K562 (cell line): ENCODE data around the gene BCAS1. TPM values are rescaled to one million over a fixed set of nuclear protein-coding genes. Genes with fewer than 3 reads are reported as not detected.

Experiments used
- ATF7 ChIP-seq: fragments of 450-650 bp; IDR thresholded peaks from 2 replicates; pipeline ENCODE4 v1.7.1; 2014; ENCODE audit warnings: mild to moderate bottlenecking, moderate library complexity
- BACH1 ChIP-seq: fragments of 200-800 bp; sonication (Bioruptor generic); IDR thresholded peaks from 2 replicates; pipeline ENCODE4 v1.6.1; 2016; ENCODE audit warnings: missing genetic modification characterization, missing compliant biosample characterization
- FOXA1 ChIP-seq: fragments of 450-650 bp; IDR thresholded peaks from 2 replicates; pipeline ENCODE4 v1.6.1; 2016; ENCODE audit warnings: mild to moderate bottlenecking, borderline replicate concordance
- NFE2 ChIP-seq: IDR thresholded peaks from 2 replicates; pipeline ENCODE4 v1.6.1; 2014; ENCODE audit warnings: antibody characterized with exemption, low read depth
- RBFOX2 ChIP-seq: fragments of 200-400 bp; formaldehyde crosslinking; IDR thresholded peaks from 2 replicates; pipeline ENCODE4 v1.6.1; 2017; ENCODE audit warnings: low read depth, mild to moderate bottlenecking, low read length, moderate library complexity
- RFX1 ChIP-seq: fragments of 450-650 bp; IDR thresholded peaks from 2 replicates; pipeline ENCODE4 v1.6.1; 2016; ENCODE audit warnings: mild to moderate bottlenecking, moderate library complexity
- RFX7 ChIP-seq: fragments of 250-450 bp; sonication (Bioruptor Pico); IDR thresholded peaks from 2 replicates; pipeline ENCODE4 v1.5.1; 2021; ENCODE audit warnings: mild to moderate bottlenecking
- SLC30A9 ChIP-seq: fragments of 250-450 bp; sonication (Bioruptor Pico); IDR thresholded peaks from 2 replicates; pipeline ENCODE4 v1.8.0; 2022; ENCODE audit warnings: mild to moderate bottlenecking, moderate library complexity
- SMAD2 ChIP-seq: fragments of 150-350 bp; IDR thresholded peaks from 2 replicates; pipeline ENCODE4 v1.6.1; 2014; ENCODE audit warnings: low read depth, mild to moderate bottlenecking, low read length
- SMARCA5 ChIP-seq: fragments of 450-650 bp; IDR thresholded peaks from 2 replicates; pipeline ENCODE4 v1.6.1; 2016
- SNIP1 ChIP-seq: fragments of 450-650 bp; IDR thresholded peaks from 2 replicates; pipeline ENCODE4 v1.7.1; 2017; ENCODE audit warnings: low read depth, mild to moderate bottlenecking
- SP1 ChIP-seq: sonication (generic); formaldehyde crosslinking; IDR thresholded peaks from 2 replicates; pipeline ENCODE4 v1.8.1; 2022; ENCODE audit warnings: mild to moderate bottlenecking, missing genetic modification reagents
- STAT5B ChIP-seq: fragments of 250-450 bp; sonication (Bioruptor Pico); IDR thresholded peaks from 2 replicates; pipeline ENCODE4 v1.8.0; 2021; ENCODE audit warnings: mild to moderate bottlenecking, inconsistent platforms
- ZBTB17 ChIP-seq: fragments of 450-650 bp; formaldehyde crosslinking; IDR thresholded peaks from 2 replicates; pipeline ENCODE4 v1.4.0; 2020; ENCODE audit warnings: mild to moderate bottlenecking
- ZFP36 ChIP-seq: fragments of 150-350 bp; IDR thresholded peaks from 2 replicates; pipeline ENCODE4 v1.6.1; 2018; ENCODE audit warnings: low read length, low read depth; ENCODE audit not compliant: partially characterized antibody
- ZNF408 ChIP-seq: fragments of 250-450 bp; sonication (Bioruptor Pico); IDR thresholded peaks from 2 replicates; pipeline ENCODE4 v1.4.0; 2020; ENCODE audit warnings: low read depth, mild to moderate bottlenecking, moderate library complexity
- ZNF79 ChIP-seq: fragments of 250-450 bp; sonication (Bioruptor Pico); IDR thresholded peaks from 2 replicates; pipeline ENCODE4 v1.4.0; 2020; ENCODE audit warnings: low read depth, mild to moderate bottlenecking, moderate library complexity
- polyA plus RNA-seq, 8 experiments: library from polyadenylated mRNA; depleted of rRNA in 4 of 8; stranded (reverse) in 5 of 8; unstranded in 3 of 8; fragments of >200 nt; fragmentation: Nextera tagmentation in 2 of 8; fragmentation: Illumina TruSeq in 1 of 8; extraction: Ambion mirVana in 2 of 8; extraction: Trizol in 1 of 8; gene quantifications; 2 replicates each; pipeline versions ENCODE4 v1.2.1 to v1.2.3, GENCODE V29; 2011 to 2014; ENCODE audit warnings: inconsistent platforms in 1 of 8, missing spikeins in 1 of 8
- total RNA-seq, 7 experiments: library from RNA; depleted of rRNA in 6 of 7; stranded (reverse); fragments of >200 nt in 6 of 7; fragmentation: Illumina TruSeq in 2 of 7; extraction: Trizol in 2 of 7; gene quantifications; 2 replicates each; pipeline versions ENCODE4 v1.2.1 to v1.2.3, GENCODE V29; 2011 to 2021; ENCODE audit warnings: low replicate concordance in 1 of 7
- TF ChIP-seq, protein P1 (sequence below): sonication (generic); formaldehyde crosslinking; IDR thresholded peaks from 2 replicates; pipeline ENCODE4 v1.8.0; 2023; ENCODE audit warnings: missing genetic modification reagents, mild to moderate bottlenecking, borderline replicate concordance
- TF ChIP-seq, protein P2 (sequence below): IDR thresholded peaks from 3 replicates; pipeline ENCODE4 v1.6.1; 2011; ENCODE audit warnings: borderline replicate concordance, mild to moderate bottlenecking; ENCODE audit not compliant: insufficient read length, insufficient read depth
- TF ChIP-seq, protein P3 (sequence below): fragments of 250-450 bp; sonication (Bioruptor Pico); IDR thresholded peaks from 2 replicates; pipeline ENCODE4 v1.8.0; 2022; ENCODE audit warnings: moderate library complexity, mild to moderate bottlenecking, inconsistent platforms

BCAS1 gene
- total and polyA plus RNA-seq, 9 of the 15 experiments (the other 6 are each of a cell fraction or from before 2014, with no cell fraction given): 0.18 to 2.3 (median 0.93) TPM

DNA sequence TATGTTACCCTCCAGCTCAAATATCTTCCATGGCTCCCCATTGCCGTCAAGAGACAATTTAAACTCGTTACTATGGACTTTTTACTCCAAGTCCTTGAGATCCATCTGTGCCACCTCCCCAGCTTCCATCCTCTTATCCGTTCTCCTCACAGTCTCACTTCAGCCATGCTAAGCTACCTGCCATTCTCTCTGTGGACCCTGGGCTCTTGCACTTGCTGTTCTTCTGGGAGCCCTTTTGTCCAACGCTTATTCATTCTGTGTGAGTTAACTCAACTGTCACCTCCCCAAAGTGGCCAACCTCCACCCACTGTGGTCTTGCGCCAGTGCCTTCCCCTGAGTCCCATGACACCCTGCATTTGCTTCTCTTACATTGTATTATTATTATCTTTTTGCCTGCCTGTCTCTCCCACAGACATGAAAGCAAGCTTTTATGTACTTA, 132.4 kb downstream of the BCAS1 start (continued):
- TF ChIP-seq FOXA1 (no peak), ZNF79 (no peak), BACH1 (tag) (no peak), RFX1 (0 out of 2 replicates have a peak, but pooled peaks have one; percentile 4), SP1 (CRISPR knock-in tag) (no peak), RFX7 (no peak), RBFOX2 (no peak), ATF7 (no peak), ZNF408 (CRISPR knock-in tag) (no peak), ZFP36 (peak; percentile 39), STAT5B (no peak), SMAD2 (no peak), SNIP1 (no peak), NFE2 (no peak), SLC30A9 (no peak), ZBTB17 (CRISPR knock-in tag) (no peak), SMARCA5 (no peak)
- TF ChIP-seq, protein P1, sequence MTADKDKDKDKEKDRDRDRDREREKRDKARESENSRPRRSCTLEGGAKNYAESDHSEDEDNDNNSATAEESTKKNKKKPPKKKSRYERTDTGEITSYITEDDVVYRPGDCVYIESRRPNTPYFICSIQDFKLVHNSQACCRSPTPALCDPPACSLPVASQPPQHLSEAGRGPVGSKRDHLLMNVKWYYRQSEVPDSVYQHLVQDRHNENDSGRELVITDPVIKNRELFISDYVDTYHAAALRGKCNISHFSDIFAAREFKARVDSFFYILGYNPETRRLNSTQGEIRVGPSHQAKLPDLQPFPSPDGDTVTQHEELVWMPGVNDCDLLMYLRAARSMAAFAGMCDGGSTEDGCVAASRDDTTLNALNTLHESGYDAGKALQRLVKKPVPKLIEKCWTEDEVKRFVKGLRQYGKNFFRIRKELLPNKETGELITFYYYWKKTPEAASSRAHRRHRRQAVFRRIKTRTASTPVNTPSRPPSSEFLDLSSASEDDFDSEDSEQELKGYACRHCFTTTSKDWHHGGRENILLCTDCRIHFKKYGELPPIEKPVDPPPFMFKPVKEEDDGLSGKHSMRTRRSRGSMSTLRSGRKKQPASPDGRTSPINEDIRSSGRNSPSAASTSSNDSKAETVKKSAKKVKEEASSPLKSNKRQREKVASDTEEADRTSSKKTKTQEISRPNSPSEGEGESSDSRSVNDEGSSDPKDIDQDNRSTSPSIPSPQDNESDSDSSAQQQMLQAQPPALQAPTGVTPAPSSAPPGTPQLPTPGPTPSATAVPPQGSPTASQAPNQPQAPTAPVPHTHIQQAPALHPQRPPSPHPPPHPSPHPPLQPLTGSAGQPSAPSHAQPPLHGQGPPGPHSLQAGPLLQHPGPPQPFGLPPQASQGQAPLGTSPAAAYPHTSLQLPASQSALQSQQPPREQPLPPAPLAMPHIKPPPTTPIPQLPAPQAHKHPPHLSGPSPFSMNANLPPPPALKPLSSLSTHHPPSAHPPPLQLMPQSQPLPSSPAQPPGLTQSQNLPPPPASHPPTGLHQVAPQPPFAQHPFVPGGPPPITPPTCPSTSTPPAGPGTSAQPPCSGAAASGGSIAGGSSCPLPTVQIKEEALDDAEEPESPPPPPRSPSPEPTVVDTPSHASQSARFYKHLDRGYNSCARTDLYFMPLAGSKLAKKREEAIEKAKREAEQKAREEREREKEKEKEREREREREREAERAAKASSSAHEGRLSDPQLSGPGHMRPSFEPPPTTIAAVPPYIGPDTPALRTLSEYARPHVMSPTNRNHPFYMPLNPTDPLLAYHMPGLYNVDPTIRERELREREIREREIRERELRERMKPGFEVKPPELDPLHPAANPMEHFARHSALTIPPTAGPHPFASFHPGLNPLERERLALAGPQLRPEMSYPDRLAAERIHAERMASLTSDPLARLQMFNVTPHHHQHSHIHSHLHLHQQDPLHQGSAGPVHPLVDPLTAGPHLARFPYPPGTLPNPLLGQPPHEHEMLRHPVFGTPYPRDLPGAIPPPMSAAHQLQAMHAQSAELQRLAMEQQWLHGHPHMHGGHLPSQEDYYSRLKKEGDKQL (CRISPR knock-in tag): no peak
- TF ChIP-seq, protein P2, sequence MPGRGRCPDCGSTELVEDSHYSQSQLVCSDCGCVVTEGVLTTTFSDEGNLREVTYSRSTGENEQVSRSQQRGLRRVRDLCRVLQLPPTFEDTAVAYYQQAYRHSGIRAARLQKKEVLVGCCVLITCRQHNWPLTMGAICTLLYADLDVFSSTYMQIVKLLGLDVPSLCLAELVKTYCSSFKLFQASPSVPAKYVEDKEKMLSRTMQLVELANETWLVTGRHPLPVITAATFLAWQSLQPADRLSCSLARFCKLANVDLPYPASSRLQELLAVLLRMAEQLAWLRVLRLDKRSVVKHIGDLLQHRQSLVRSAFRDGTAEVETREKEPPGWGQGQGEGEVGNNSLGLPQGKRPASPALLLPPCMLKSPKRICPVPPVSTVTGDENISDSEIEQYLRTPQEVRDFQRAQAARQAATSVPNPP: no peak
- TF ChIP-seq, protein P3, sequence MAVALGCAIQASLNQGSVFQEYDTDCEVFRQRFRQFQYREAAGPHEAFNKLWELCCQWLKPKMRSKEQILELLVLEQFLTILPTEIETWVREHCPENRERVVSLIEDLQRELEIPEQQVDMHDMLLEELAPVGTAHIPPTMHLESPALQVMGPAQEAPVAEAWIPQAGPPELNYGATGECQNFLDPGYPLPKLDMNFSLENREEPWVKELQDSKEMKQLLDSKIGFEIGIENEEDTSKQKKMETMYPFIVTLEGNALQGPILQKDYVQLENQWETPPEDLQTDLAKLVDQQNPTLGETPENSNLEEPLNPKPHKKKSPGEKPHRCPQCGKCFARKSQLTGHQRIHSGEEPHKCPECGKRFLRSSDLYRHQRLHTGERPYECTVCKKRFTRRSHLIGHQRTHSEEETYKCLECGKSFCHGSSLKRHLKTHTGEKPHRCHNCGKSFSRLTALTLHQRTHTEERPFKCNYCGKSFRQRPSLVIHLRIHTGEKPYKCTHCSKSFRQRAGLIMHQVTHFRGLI (CRISPR knock-in tag): no peak
